Endodermal cell (in vitro differentiated cells): ENCODE data around the gene GABRR3. TPM values are rescaled to one million over a fixed set of nuclear protein-coding genes. Genes with fewer than 3 reads are reported as not detected.

Experiments used
- DNase-seq: peaks from one replicate; pipeline ENCODE4 v3.0.0-alpha.2; 2017
- H3K27ac ChIP-seq: 2 replicates; pipeline ENCODE4 v1.5.1; 2013; ENCODE audit warnings: mild to moderate bottlenecking, low read depth, low read length, moderate library complexity
- H3K27me3 ChIP-seq: 2 replicates; pipeline ENCODE4 v1.6.1; 2013; ENCODE audit warnings: mild to moderate bottlenecking, low read length, moderate library complexity; ENCODE audit not compliant: insufficient read depth, control insufficient read depth, poor library complexity, severe bottlenecking
- H3K36me3 ChIP-seq: 2 replicates; pipeline ENCODE4 v1.7.0; 2013; ENCODE audit warnings: mild to moderate bottlenecking, low read length, moderate library complexity; ENCODE audit not compliant: control insufficient read depth, insufficient read depth
- H3K4me1 ChIP-seq: one replicate; pipeline ENCODE4 v1.7.0; 2013; ENCODE audit warnings: low read length; ENCODE audit not compliant: control insufficient read depth, insufficient read depth
- H3K4me3 ChIP-seq: 2 replicates; pipeline ENCODE4 v1.5.1; 2013; ENCODE audit warnings: mild to moderate bottlenecking, low read length, moderate library complexity
- H3K9ac ChIP-seq: 2 replicates; pipeline ENCODE4 v1.6.1; 2013; ENCODE audit warnings: mild to moderate bottlenecking, low read length, moderate library complexity; ENCODE audit not compliant: poor library complexity, severe bottlenecking; ENCODE audit errors: extremely low read depth
- H3K9me3 ChIP-seq: 2 replicates; pipeline ENCODE4 v1.6.1; 2013; ENCODE audit warnings: mild to moderate bottlenecking, low read length, moderate library complexity; ENCODE audit not compliant: control insufficient read depth
- H3K27ac Mint-ChIP-seq: 2 replicates; pipeline ENCODE4 v1.8.0; 2020; ENCODE audit warnings: mixed read lengths
- H3K27me3 Mint-ChIP-seq: 2 replicates; pipeline ENCODE4 v1.8.0; 2021; ENCODE audit warnings: mild to moderate bottlenecking, mixed read lengths; ENCODE audit not compliant: insufficient read depth
- H3K36me3 Mint-ChIP-seq: 2 replicates; pipeline ENCODE4 v1.8.0; 2020; ENCODE audit warnings: low read depth, mixed read lengths
- H3K4me1 Mint-ChIP-seq: 2 replicates; pipeline ENCODE4 v1.8.0; 2020; ENCODE audit warnings: mixed read lengths
- H3K4me3 Mint-ChIP-seq: 2 replicates; pipeline ENCODE4 v1.8.0; 2020; ENCODE audit warnings: mild to moderate bottlenecking, moderate library complexity, mixed read lengths
- H3K9me3 Mint-ChIP-seq: 2 replicates; pipeline ENCODE4 v1.8.0; 2020; ENCODE audit warnings: mild to moderate bottlenecking, mixed read lengths
- CTCF ChIP-seq: fragments of 200-600 bp; sonication (generic); conservative IDR thresholded peaks from 2 replicates; pipeline ENCODE4 v1.5.0; 2021; ENCODE audit warnings: antibody characterized with exemption, mild to moderate bottlenecking
- WGBS, 2 experiments: methylation state at CpG; one replicate each; pipeline versions ENCODE4 v1.1.5 to v1.1.7; 2013; ENCODE audit warnings: missing lambda C conversion rate in 2 of 2, mixed read lengths in 1 of 2; ENCODE audit not compliant: insufficient coverage in 1 of 2, insufficient read length in 1 of 2; 5-methylcytosine and 5-hydroxymethylcytosine counted together
- total RNA-seq, 2 donors: library from RNA; stranded (reverse); fragmentation: NEBNext Ultra II Directional in 1 of 2; extraction: Animal tissue kit (Norgen Biotek cat#: 25700) in 1 of 2; gene quantifications; 2 replicates in 1 of 2; 3 replicates in 1 of 2; pipeline ENCODE4 v1.2.1, GENCODE V29; 2021

GABRR3 gene
- total RNA-seq, 2 donors from 2014 or later: not detected

DNA sequence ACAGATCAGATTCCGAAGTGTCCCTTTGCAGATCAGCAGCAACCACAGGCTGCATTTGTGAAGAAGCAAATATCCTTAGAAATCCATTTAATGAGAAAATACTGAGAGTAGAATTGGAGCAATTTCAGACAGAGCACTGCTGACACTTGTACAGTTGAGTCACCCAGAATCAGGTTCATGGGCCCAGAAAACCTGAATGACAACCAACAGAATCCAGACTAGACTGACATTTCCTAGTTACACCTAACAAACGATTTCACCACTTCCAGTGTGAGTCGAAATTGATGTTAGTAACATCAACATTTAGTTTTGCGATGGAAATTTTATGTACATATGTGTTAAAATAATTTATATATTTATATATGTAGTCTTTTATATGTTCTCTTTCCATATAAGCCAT is 16.8 kb downstream of the GABRR3 start:
- H3K9me3 ChIP-seq: no peaks in the 10 kb centered on the region
- H3K4me1 ChIP-seq: no peaks in the 10 kb centered on the region
- H3K27me3 ChIP-seq: no peaks in the 10 kb centered on the region
- 67 to 79% methylated on average over 1 to 2 of the region's 4 CpGs for WGBS, 2 experiments
- H3K36me3 ChIP-seq: no peaks in the 10 kb centered on the region
- H3K9ac ChIP-seq: no peak overlapping the region
- Mint-ChIP-seq H3K4me1 (no peaks in the 10 kb centered on the region), H3K4me3 (no peak overlapping the region), H3K27me3 (no peaks in the 10 kb centered on the region), H3K9me3 (no peaks in the 10 kb centered on the region), H3K27ac (no peak overlapping the region), H3K36me3 (no peaks in the 10 kb centered on the region)
- no peak overlapping the region for H3K27ac ChIP-seq
- no peak for TF ChIP-seq CTCF
- no peak overlapping the region for H3K4me3 ChIP-seq
- no peak for DNase-seq

DNA sequence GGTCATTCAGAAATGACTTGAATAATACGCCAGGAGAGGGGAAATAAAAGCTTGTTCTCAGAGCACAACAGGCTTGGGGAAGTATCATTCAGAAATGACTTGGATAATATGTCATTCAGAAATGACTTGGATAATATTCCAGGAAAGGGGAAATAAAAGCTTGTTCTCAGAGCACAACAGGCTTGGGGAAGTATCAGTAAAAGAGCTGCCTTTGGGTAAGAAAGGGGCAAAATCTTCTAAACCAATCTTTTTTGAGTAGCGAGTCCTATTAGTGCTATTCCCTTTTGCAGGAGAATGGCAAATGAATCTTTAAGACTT is 20.9 kb downstream of the GABRR3 start:
- no peak overlapping the region for H3K9ac ChIP-seq
- no peak overlapping the region for H3K4me3 ChIP-seq
- Mint-ChIP-seq H3K4me3 (no peak overlapping the region), H3K4me1 (no peaks in the 10 kb centered on the region), H3K27ac (no peak overlapping the region), H3K27me3 (no peaks in the 10 kb centered on the region), H3K9me3 (no peaks in the 10 kb centered on the region), H3K36me3 (no peaks in the 10 kb centered on the region)
- no peak for TF ChIP-seq CTCF
- WGBS, 2 experiments: 94 to 95% methylated on average over 2 of the region's 2 CpGs
- H3K4me1 ChIP-seq: no peaks in the 10 kb centered on the region
- no peaks in the 10 kb centered on the region for H3K36me3 ChIP-seq
- no peak for DNase-seq
- H3K9me3 ChIP-seq: no peaks in the 10 kb centered on the region
- H3K27ac ChIP-seq: no peak overlapping the region
- H3K27me3 ChIP-seq: no peaks in the 10 kb centered on the region

DNA sequence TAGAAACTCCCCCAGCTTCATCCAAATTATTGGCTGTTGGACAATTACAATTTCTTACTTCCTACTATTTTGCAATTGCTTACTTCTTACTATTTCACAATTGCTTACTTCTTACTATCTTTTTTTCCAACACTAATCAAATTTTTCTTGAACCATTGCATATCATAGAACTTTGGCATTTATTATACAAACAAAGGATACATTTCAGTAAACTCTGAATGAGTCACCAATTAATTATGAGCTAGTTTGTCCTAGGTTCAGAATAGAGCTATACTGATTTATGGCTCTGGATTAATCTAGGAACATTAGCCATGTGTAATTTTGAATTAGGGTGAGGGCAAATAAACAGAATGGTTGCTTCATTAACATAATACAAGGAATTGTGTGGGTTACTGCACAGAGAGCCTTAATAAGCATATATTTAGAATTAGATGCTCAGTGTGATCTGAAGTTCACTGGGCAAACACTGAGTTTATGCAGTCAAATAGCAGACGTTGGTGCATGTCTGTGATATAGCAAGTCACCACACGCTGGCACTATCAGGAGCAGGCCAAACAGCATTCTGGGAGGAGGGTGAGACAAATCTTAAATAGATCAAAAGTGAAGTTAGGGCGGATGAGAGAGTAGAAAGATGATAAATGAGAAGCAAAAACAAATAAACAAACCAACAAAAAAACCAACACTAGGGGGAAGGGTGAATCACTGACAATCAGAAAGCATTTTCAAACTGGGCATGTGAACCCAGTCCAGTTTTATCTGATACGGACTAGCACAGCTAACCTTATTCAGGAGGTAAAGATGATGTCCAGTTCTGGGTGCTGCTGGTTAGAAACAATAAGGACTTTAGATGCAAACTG is 21.5 kb downstream of the GABRR3 start:
- Mint-ChIP-seq H3K36me3 (no peaks in the 10 kb centered on the region), H3K4me1 (no peaks in the 10 kb centered on the region), H3K27me3 (no peaks in the 10 kb centered on the region), H3K9me3 (no peaks in the 10 kb centered on the region), H3K4me3 (no peak overlapping the region), H3K27ac (no peak overlapping the region)
- WGBS, 2 experiments: 87 to 94% methylated on average over 2 to 3 of the region's 4 CpGs
- Histone ChIP-seq H3K4me3 (no peak overlapping the region), H3K9ac (no peak overlapping the region), H3K36me3 (no peaks in the 10 kb centered on the region), H3K27ac (no peak overlapping the region), H3K27me3 (no peaks in the 10 kb centered on the region), H3K9me3 (no peaks in the 10 kb centered on the region), H3K4me1 (no peaks in the 10 kb centered on the region)
- DNase-seq: no peak
- no peak for TF ChIP-seq CTCF
